Measurements from ENCODE around the gene SMYD3. TPM values are rescaled to one million over a fixed set of nuclear protein-coding genes. Genes with fewer than 3 reads are reported as not detected.

SMYD3 gene
- total RNA-seq, 1 donor from 2014 or later: 23.5 TPM

GRCh38 chr1:246425895-246426294, 81.2 kb downstream of the SMYD3 start:
- no peak overlapping the region for H3K27ac ChIP-seq (ENCODE audit: low read depth, low read length)
- H3K4me1 ChIP-seq (ENCODE audit: control insufficient read depth in 3 of 3, insufficient read depth in 3 of 3, low read length in 3 of 3): no peaks in the 10 kb centered on the region
- no peak overlapping the region for H3K4me3 ChIP-seq (ENCODE audit: low read length in 3 of 3)
- no peaks in the 10 kb centered on the region for H3K36me3 ChIP-seq (ENCODE audit: control insufficient read depth in 3 of 3, insufficient read depth in 3 of 3, low read length in 3 of 3)
- H3K27me3 ChIP-seq (ENCODE audit: control insufficient read depth in 3 of 3, insufficient read depth in 3 of 3, low read length in 3 of 3): no peaks in the 10 kb centered on the region
- no peak overlapping the region for H3K9ac ChIP-seq (ENCODE audit: low read depth in 1 of 3, low read length in 3 of 3)
- no peaks in the 10 kb centered on the region for H3K9me3 ChIP-seq (ENCODE audit: control insufficient read depth in 3 of 3, low read length in 3 of 3)

- no peaks in the 10 kb centered on the region for H3K36me3 ChIP-seq (ENCODE audit: control insufficient read depth in 3 of 3, insufficient read depth in 3 of 3, low read length in 3 of 3)
- no peaks in the 10 kb centered on the region for H3K27me3 ChIP-seq (ENCODE audit: control insufficient read depth in 3 of 3, insufficient read depth in 3 of 3, low read length in 3 of 3)
- H3K4me3 ChIP-seq (ENCODE audit: low read length in 3 of 3): no peak overlapping the region
- no peak overlapping the region for H3K27ac ChIP-seq (ENCODE audit: low read depth, low read length)
- H3K9me3 ChIP-seq (ENCODE audit: control insufficient read depth in 3 of 3, low read length in 3 of 3): no peaks in the 10 kb centered on the region
- no peaks in the 10 kb centered on the region for H3K4me1 ChIP-seq (ENCODE audit: control insufficient read depth in 3 of 3, insufficient read depth in 3 of 3, low read length in 3 of 3)
- no peak overlapping the region for H3K9ac ChIP-seq (ENCODE audit: low read depth in 1 of 3, low read length in 3 of 3)
Observed at GRCh38 chr1:246425139-246425794, 81.8 kb downstream of the SMYD3 start.

- Histone ChIP-seq H3K9ac (ENCODE audit: low read depth in 1 of 3, low read length in 3 of 3) (no peak overlapping the region), H3K4me1 (ENCODE audit: control insufficient read depth in 3 of 3, insufficient read depth in 3 of 3, low read length in 3 of 3) (no peaks in the 10 kb centered on the region), H3K27ac (ENCODE audit: low read depth, low read length) (no peak overlapping the region), H3K4me3 (ENCODE audit: low read length in 3 of 3) (no peak overlapping the region), H3K36me3 (ENCODE audit: control insufficient read depth in 3 of 3, insufficient read depth in 3 of 3, low read length in 3 of 3) (no peaks in the 10 kb centered on the region), H3K9me3 (ENCODE audit: control insufficient read depth in 3 of 3, low read length in 3 of 3) (no peaks in the 10 kb centered on the region), H3K27me3 (ENCODE audit: control insufficient read depth in 3 of 3, insufficient read depth in 3 of 3, low read length in 3 of 3) (no peaks in the 10 kb centered on the region)
Observed at GRCh38 chr1:246420300-246420699, 86.8 kb downstream of the SMYD3 start.

GRCh38 chr1:246418565-246419312, 88.3 kb downstream of the SMYD3 start:
- Histone ChIP-seq H3K36me3 (ENCODE audit: control insufficient read depth in 3 of 3, insufficient read depth in 3 of 3, low read length in 3 of 3) (no peaks in the 10 kb centered on the region), H3K9me3 (ENCODE audit: control insufficient read depth in 3 of 3, low read length in 3 of 3) (no peaks in the 10 kb centered on the region), H3K27me3 (ENCODE audit: control insufficient read depth in 3 of 3, insufficient read depth in 3 of 3, low read length in 3 of 3) (no peaks in the 10 kb centered on the region), H3K9ac (ENCODE audit: low read depth in 1 of 3, low read length in 3 of 3) (no peak overlapping the region), H3K4me1 (ENCODE audit: control insufficient read depth in 3 of 3, insufficient read depth in 3 of 3, low read length in 3 of 3) (no peaks in the 10 kb centered on the region), H3K27ac (ENCODE audit: low read depth, low read length) (no peak overlapping the region), H3K4me3 (ENCODE audit: low read length in 3 of 3) (no peak overlapping the region)

- Histone ChIP-seq H3K27ac (ENCODE audit: low read depth, low read length) (no peak overlapping the region), H3K27me3 (ENCODE audit: control insufficient read depth in 3 of 3, insufficient read depth in 3 of 3, low read length in 3 of 3) (no peaks in the 10 kb centered on the region), H3K9me3 (ENCODE audit: control insufficient read depth in 3 of 3, low read length in 3 of 3) (no peaks in the 10 kb centered on the region)
Observed at GRCh38 chr1:246417813-246418564, 89.1 kb downstream of the SMYD3 start.

GRCh38 chr1:246417152-246417812, 89.8 kb downstream of the SMYD3 start:
- no peak overlapping the region for H3K4me3 ChIP-seq (ENCODE audit: low read length in 3 of 3)
- H3K9me3 ChIP-seq (ENCODE audit: control insufficient read depth in 3 of 3, low read length in 3 of 3): no peaks in the 10 kb centered on the region
- no peaks in the 10 kb centered on the region for H3K36me3 ChIP-seq (ENCODE audit: control insufficient read depth in 3 of 3, insufficient read depth in 3 of 3, low read length in 3 of 3)
- no peak overlapping the region for H3K27ac ChIP-seq (ENCODE audit: low read depth, low read length)
- no peaks in the 10 kb centered on the region for H3K27me3 ChIP-seq (ENCODE audit: control insufficient read depth in 3 of 3, insufficient read depth in 3 of 3, low read length in 3 of 3)
- H3K4me1 ChIP-seq (ENCODE audit: control insufficient read depth in 3 of 3, insufficient read depth in 3 of 3, low read length in 3 of 3): no peaks in the 10 kb centered on the region
- H3K9ac ChIP-seq (ENCODE audit: low read depth in 1 of 3, low read length in 3 of 3): no peak overlapping the region

More at GRCh38 chr1:246417813-246418564, 89.1 kb downstream of the SMYD3 start:
- H3K4me3 ChIP-seq (ENCODE audit: low read length in 3 of 3): no peak overlapping the region
- no peaks in the 10 kb centered on the region for H3K4me1 ChIP-seq (ENCODE audit: control insufficient read depth in 3 of 3, insufficient read depth in 3 of 3, low read length in 3 of 3)
- no peaks in the 10 kb centered on the region for H3K36me3 ChIP-seq (ENCODE audit: control insufficient read depth in 3 of 3, insufficient read depth in 3 of 3, low read length in 3 of 3)
- H3K9ac ChIP-seq (ENCODE audit: low read depth in 1 of 3, low read length in 3 of 3): no peak overlapping the region

- Histone ChIP-seq H3K9ac (ENCODE audit: low read depth in 1 of 3, low read length in 3 of 3) (no peak overlapping the region), H3K27me3 (ENCODE audit: control insufficient read depth in 3 of 3, insufficient read depth in 3 of 3, low read length in 3 of 3) (no peaks in the 10 kb centered on the region), H3K4me3 (ENCODE audit: low read length in 3 of 3) (no peak overlapping the region), H3K27ac (ENCODE audit: low read depth, low read length) (no peak overlapping the region), H3K36me3 (ENCODE audit: control insufficient read depth in 3 of 3, insufficient read depth in 3 of 3, low read length in 3 of 3) (no peaks in the 10 kb centered on the region), H3K9me3 (ENCODE audit: control insufficient read depth in 3 of 3, low read length in 3 of 3) (no peaks in the 10 kb centered on the region), H3K4me1 (ENCODE audit: control insufficient read depth in 3 of 3, insufficient read depth in 3 of 3, low read length in 3 of 3) (no peaks in the 10 kb centered on the region)
Observed at GRCh38 chr1:246416261-246416660, 90.8 kb downstream of the SMYD3 start.

- Histone ChIP-seq H3K36me3 (ENCODE audit: control insufficient read depth in 3 of 3, insufficient read depth in 3 of 3, low read length in 3 of 3) (no peaks in the 10 kb centered on the region), H3K4me1 (ENCODE audit: control insufficient read depth in 3 of 3, insufficient read depth in 3 of 3, low read length in 3 of 3) (no peaks in the 10 kb centered on the region), H3K27ac (ENCODE audit: low read depth, low read length) (no peak overlapping the region), H3K4me3 (ENCODE audit: low read length in 3 of 3) (no peak overlapping the region), H3K27me3 (ENCODE audit: control insufficient read depth in 3 of 3, insufficient read depth in 3 of 3, low read length in 3 of 3) (no peaks in the 10 kb centered on the region), H3K9ac (ENCODE audit: low read depth in 1 of 3, low read length in 3 of 3) (no peak overlapping the region), H3K9me3 (ENCODE audit: control insufficient read depth in 3 of 3, low read length in 3 of 3) (no peaks in the 10 kb centered on the region)
Observed at GRCh38 chr1:246415028-246415427, 92.1 kb downstream of the SMYD3 start.

GRCh38 chr1:246413430-246413829, 93.6 kb downstream of the SMYD3 start:
- Histone ChIP-seq H3K27me3 (ENCODE audit: control insufficient read depth in 3 of 3, insufficient read depth in 3 of 3, low read length in 3 of 3) (no peaks in the 10 kb centered on the region), H3K27ac (ENCODE audit: low read depth, low read length) (no peak overlapping the region), H3K4me1 (ENCODE audit: control insufficient read depth in 3 of 3, insufficient read depth in 3 of 3, low read length in 3 of 3) (no peaks in the 10 kb centered on the region), H3K4me3 (ENCODE audit: low read length in 3 of 3) (no peak overlapping the region), H3K9ac (ENCODE audit: low read depth in 1 of 3, low read length in 3 of 3) (no peak overlapping the region), H3K36me3 (ENCODE audit: control insufficient read depth in 3 of 3, insufficient read depth in 3 of 3, low read length in 3 of 3) (no peaks in the 10 kb centered on the region), H3K9me3 (ENCODE audit: control insufficient read depth in 3 of 3, low read length in 3 of 3) (no peaks in the 10 kb centered on the region)

All from skeletal muscle tissue (tissue), 4 donors.